NCI-H1417 (cell line): ENCODE measurements around the gene ZBTB16.

Source experiments
- DNase-seq, 3 experiments: peaks; one replicate each; lab custom pipeline; 2025; lab: John Stamatoyannopoulos, UW

ZBTB16 gene

GRCh38 chr11:114208377-114208776 lies 148.9 kb downstream of the ZBTB16 start:
- DNase-seq: no peak

DNA sequence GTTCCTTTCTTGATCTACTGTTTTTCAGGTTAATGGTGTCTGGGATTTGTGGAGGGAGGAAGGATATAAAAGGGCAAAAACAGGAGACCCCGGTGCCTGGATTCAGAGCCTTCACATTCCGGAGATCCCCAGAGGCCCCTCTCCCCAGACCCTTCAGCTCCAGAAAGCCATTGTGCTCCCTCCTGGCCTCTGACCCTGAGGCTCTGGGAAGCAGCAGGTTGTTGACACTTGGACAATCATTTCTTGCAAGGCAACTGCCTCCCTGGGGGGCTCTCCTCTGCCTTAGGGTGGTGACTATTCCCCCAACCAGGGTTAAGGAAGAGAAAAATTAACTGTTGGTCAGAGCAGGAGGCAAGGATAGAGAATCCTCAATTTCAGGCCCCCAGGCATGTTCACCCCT lies 149.8 kb downstream of the ZBTB16 start:
- no peak for DNase-seq

DNA sequence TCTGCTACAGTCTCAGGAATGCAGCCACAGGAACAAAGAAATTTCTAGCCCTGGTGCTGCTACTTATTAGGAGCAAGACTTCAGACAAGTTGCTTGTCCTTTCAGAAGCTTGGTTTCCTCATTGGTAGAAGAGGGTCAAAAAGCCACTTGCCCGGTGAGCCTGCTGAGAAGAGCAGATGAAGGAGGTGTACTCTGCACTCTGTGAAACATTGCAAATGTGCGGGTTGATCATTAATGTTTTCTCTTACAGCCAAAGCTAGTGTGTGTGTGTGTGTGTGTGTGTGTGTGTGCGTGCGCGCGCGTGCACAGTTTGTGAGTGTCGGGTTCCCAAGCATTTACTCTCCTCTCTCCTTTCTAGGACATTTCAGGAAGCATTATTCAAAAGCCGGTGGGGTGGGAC lies 150.4 kb downstream of the ZBTB16 start:
- DNase-seq: no peak

- DNase-seq: no peak
Measured at GRCh38 chr11:114211444-114212121, 152.1 kb downstream of the ZBTB16 start.

DNA sequence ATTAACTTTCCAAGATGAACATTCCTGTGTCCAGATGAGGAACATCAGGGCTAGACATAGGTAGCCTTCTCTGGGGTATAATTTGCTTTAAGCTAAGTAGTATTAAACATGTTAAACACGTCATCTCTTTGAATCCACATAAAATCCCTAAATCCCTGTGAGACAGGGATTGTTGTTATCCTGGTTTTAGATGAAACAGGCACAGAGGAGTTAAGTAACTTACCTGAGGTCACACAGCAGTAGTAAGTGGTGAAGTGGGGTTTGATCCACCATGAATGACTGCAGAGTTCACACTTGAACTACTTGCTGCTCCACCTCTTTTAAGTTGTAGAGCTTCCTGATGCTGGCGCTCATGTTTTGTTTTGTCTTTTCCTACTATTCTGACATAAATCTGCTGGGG lies 154.1 kb downstream of the ZBTB16 start:
- DNase-seq: no peak

- no peak for DNase-seq
Measured at GRCh38 chr11:114215428-114215827, 155.9 kb downstream of the ZBTB16 start.

DNA sequence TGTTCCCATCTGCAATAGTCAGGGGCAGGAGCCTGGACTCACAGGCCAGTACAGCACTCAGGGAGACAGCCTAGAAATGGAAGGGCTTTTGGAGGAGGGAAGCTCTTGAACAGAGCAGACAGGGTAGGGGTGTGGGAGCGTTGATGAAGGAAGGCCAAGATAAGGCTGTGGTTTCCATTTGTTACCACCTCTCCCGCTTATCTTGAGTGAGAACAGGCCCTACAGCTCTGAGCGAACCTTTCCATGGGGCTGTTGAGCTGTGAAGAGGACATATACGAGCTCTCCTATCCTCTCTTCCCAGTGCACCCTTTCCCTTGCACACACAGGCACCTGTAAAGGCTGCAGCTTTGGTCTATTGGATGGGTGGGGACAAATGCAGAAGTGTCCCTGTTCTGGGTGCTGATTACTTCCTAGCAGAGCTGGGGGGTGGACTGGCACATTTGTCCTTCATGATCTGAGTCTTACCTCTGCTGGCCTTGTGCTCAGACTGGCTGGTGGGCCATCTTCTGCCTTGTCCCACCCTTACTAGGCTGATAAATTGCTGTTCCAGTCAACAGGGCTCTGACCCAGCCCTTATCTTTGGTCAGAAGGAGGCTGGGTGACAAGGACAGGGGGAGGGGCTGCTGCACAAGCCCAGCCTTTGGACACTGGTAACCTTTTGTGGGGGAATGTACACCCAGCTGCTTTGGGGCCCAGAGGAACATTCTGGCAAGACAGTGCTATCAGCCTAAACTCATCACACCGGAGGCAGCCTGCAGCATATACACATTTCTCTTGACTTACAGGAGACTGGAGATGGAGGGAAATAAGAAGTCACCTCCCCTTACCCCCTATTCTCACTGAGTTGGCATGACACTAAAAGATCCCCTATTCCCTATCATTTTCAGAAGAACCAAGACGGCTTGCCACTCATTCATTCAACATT lies 156.6 kb downstream of the ZBTB16 start:
- DNase-seq: no peak

DNA sequence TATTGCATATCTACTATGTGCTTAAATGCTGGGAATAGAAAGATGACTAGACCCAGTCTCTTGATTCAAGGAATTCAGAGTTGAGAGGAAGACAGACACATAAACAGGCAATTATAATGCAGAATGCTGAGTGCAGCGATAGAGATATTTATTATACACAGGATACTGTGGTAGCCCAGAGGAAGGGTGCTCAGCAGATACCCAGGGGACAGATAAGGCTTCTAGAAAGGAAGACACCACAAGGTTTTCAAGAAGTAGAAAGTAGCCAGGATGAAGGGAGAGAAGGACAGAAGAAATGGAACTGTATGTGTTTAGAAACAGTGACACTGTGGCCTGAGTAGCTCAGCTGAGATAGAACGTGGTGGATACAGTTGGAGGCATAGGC lies 157.3 kb downstream of the ZBTB16 start:
- DNase-seq: no peak

DNA sequence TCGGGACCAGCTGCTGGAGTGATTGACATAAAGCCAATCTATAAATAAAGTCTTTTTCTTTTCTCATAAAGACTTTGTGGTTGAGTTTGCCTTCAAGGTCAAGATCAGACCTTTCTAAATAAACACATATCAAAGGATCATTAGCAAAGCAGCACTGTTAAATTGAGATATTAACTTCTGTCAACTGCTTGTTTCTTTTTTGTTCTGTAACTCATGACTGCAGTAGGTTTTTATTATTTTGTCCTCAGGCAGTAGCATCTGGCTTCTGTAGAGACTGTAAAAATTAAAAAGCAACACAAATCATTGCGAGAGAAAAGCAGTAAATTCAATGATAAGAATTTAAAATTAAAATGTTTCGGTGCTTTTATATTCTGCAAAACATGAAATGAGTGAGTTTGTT lies 159.0 kb downstream of the ZBTB16 start:
- no peak for DNase-seq

DNA sequence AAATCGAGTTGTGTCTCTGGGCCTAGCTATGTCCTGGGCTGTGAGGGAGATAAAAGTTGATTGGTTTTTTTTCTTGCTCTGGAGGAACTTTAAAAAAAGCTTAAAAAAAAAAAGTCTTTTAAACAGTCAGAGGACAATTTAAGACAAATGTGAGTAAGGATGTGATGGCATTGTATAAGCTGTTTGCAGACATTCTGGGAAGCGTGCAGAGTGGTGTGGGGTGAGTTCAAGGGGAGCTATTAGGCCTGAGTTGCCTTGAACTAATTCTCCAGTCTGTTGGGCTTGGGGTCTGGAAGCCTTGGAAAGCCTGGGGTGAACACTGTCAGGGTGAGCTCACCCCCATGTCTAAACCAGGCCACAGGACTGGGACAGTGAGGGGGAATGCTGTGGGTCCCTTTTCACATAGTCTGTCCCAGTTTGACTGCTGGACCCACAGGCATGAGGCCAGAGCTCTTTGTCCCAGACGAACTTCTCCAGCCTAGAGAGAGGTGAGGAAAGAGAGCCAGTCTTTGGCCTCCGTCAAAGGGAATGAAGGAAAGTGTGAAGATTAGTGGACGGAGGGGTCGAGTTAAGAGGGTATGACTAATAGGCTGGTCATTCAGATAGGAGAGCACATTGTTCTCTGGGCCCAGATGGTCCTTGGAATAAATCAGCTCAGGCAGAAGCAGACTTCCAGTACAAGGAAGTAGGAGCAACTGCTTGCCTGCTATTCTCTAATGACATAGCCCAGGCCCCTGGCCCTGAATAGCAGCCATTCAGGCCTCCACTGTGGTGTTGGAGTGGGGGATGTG lies 160.2 kb downstream of the ZBTB16 start:
- no peak for DNase-seq

- DNase-seq: no peak
Measured at GRCh38 chr11:114221037-114221436, 161.5 kb downstream of the ZBTB16 start.

GRCh38 chr11:114225661-114226060 lies 166.2 kb downstream of the ZBTB16 start:
- no peak for DNase-seq

- DNase-seq: no peak
Measured at GRCh38 chr11:114226356-114226755, 166.8 kb downstream of the ZBTB16 start.

DNA sequence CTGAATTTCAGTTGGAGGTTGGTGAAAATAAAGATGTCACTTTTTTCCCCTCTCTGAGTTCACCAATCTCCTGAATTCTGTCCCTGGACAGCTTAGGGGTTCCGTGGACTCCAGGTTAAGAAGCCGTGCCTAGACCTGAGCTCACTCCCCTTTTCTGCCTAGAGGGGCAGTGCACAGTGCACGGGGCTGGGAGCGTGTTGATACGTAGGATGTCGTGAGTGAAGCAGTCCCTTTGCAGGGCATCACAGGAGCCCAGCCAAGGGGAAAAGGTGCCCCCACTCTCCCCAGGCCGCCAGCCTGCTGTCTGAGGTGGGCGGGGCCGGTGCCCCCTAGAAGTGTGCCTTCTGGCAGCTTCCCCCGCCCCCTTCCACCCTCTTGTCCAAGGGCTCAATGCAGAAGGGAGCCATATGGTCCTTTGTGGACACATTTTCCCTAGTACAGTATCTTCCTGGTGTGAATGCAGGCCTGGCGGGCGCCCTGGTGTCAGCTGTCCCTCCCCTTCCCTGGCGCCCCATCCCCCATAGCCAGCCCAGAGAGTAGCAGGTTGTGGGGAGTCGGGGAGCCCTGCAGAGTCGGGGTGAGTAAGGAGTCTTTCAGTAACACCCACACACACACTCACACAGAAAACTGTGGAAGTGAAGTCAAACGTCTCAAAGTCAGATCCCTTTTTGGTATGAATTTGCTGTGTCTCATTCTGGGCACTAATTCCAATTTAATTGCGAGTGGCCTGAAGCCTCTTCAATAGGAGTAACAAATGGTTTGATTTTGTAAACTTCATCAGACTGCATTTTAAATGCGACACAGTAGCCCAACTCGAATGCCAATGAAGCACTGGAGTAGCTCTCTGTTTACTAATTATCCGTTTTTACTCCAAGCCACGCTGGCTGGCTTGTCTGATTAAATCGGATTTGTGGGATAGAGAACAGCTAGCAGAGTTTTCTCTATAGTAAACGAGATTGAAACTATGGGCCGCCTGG lies 169.2 kb downstream of the ZBTB16 start:
- DNase-seq: peak in 2 of 3 experiments; percentile 17 to 48

GRCh38 chr11:114230031-114230704 lies 170.7 kb downstream of the ZBTB16 start:
- DNase-seq: peak in 2 of 3 experiments; percentile 30 to 63

GRCh38 chr11:114232400-114233059 lies 173.0 kb downstream of the ZBTB16 start:
- DNase-seq: peak in 2 of 3 experiments; percentile 37 to 66

DNA sequence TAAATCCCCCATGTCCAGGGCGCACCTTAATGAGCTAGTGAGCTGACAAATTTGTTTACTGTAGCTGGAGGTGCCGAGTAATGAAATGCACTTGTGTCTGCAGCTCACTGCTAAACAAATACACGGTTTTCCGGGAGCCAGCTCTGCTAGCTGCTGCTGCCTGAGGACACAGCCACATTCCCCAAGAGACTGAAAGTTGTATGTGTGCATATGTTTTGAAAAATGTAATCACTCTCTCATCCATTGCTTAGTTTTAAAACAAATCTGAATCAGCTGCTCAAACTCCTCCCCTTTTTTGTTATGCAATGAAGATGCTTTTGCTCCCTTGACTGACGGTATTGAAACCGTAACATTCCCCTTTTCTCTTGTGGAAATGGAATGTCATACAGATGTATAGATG lies 174.2 kb downstream of the ZBTB16 start:
- DNase-seq: peak in 2 of 3 experiments; percentile 61 to 89

DNA sequence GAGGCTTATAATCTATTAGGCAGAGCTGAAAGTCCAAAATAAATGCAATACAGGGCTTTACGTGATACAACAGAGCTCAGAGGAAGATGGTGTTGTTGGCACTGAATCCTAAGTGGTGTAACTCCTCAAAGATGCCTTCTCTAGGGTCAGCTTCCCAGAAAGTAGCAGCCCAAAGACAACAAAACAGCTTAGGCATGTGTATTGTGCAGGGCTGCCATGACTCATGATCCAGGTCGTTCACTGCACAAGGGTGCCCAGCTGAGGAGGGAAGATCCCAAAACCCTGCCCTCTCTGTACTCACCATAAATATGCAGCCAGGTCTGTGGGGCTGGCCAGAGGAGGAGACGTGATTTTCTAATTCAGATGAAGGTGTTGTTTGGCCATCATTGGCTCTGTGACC lies 177.3 kb downstream of the ZBTB16 start:
- no peak for DNase-seq

DNA sequence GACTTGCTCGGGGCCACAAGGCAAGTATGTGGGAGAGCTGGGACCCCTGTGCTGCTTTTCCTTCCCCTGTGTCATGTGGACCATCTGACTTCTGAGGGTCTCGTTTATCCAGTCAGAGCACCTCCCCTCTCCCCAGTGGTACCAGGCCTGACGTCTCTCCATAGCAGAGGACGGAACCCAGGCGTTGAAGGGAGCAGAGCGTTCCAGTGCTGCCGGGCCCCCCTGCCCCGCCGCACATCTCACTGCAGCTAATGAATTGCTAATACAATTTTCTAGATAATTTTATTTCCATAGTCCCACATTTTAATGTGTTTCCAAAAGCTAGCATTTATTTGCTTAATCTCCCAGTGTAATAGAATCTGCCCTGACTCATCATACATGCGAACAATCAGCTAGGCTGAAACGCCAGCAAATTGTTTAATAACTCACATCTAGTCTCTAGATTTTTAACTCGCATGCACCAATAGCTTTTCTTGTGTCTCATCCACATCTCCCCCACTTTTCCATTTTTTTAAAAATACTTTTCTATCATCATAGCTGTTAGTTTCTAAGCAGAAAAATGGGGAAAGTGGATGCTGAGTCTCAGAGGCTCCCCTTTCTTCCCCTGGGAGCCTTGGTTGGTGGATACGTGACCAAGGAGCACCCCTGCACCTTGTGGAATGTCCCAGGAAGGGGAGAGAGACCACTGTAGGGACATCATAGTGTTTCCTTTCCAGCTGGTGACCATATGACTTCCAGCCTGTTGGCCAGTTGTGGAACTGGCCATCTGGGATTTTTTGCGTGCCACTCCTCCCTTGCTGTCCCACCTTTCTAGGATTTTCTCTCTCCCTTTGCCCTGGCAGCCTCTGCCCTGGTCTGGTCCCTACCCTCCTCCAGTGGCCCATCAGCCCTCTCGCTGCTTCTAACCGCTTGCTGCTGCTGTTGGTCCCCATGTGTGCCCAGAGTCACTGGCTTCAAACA lies 178.1 kb downstream of the ZBTB16 start:
- no peak for DNase-seq
